NT2/D1 (cell line): ENCODE results near the gene GABRR2.

Experiments used
- SUZ12 ChIP-seq: IDR thresholded peaks from 2 replicates; pipeline ENCODE4 v1.6.1; 2011; ENCODE audit not compliant: insufficient read length, insufficient read depth; ENCODE audit errors: extremely low read depth
- YY1 ChIP-seq: IDR thresholded peaks from 2 replicates; pipeline ENCODE4 v1.6.1; 2011; ENCODE audit not compliant: insufficient read length, insufficient read depth
- ZNF274 ChIP-seq: IDR thresholded peaks from 2 replicates; pipeline ENCODE4 v1.6.1; 2011; ENCODE audit warnings: mild to moderate bottlenecking, low read depth, low read length

DNA sequence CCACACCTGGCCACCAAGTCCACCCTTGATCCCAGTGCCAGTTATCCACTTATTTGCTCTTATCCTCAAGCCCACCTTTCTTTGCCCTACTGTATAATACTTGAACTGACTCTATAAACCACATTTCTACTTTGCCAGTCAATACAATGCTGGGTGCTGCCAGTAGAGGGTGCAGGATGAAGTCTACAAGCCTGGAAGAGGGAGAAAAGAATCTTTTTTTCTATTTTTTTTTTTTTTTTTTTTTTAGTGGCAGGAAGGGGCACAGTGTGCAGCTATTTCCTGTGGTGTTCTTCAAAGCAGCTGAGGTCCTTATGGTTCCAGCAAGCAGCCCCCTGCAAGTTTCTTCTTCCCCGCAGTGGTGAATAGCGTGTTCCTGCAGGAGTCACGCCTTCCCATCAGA is 75.8 kb downstream of the GABRR2 start:
- TF ChIP-seq SUZ12 = no peak
- no peak for TF ChIP-seq ZNF274
- TF ChIP-seq YY1 = no peak
